H4 (cell line): Measurements from ENCODE around the gene ZNF503. TPM values are rescaled to one million over a fixed set of nuclear protein-coding genes. Genes with fewer than 3 reads are reported as not detected.
"Not testable (repeated sequence)": the region's sequence is repeated elsewhere in the genome, so short reads cannot be mapped to it uniquely, and the experiment has no call there.

Experiments used
- DNase-seq: peaks from one replicate; pipeline ENCODE4 v3.0.0-alpha.2; 2015; ENCODE audit warnings: low spot score
- total RNA-seq: library from RNA; depleted of rRNA; stranded (reverse); fragments of >200 nt; shearing (Covaris generic); gene quantifications from 2 replicates; pipeline ENCODE4 v1.2.3, GENCODE V29; 2014

Gene ZNF503
- total RNA-seq, 1 experiment from 2014 or later = 3.4 TPM

- DNase-seq = no peak
These were observed 6.3 kb downstream of the ZNF503 start for GRCh38 chr10:75395066-75395931.

GRCh38 chr10:75394221-75394620, 7.3 kb downstream of the ZNF503 start:
- DNase-seq = no peak

DNA sequence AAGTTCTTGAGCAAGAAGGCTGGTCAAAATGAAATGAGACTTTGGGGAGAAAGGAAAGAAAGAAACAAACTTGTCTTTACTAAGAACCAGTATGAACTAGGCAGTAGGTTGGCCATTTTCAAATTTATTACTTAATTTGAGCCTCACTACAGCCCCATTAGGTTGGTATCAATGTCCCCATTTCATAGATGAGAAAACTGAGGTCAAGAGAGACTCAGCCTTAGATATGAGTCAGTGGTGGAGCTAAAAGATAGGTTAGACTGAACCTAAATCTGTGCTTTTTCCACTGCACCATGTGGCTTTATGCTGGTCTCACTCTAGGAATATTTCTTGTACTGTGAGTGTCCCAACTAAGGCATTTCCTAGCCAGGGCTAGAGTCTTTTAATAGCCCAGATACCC, 8.8 kb downstream of the ZNF503 start:
- DNase-seq = no peak

GRCh38 chr10:75392271-75392670, 9.3 kb downstream of the ZNF503 start:
- DNase-seq = no peak

DNA sequence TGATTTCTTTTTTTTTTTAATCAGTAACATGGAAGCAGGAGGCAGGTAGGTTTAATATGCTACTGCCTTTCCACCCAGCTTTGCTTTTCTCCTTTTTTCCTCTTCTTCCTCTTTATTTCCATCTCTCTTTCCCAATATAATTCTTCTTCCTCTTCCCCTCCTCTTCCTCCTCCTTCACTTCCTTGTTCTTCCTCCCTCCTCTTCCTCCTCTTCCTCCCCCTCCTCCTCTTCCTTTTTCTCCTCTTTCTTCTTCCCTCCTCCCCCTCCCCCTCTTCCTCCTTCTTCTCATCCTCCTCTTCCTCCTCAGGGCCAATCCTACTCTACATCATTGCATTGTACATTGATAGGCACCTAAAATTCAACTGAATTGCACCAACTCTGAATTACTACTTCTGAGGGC, 11.4 kb downstream of the ZNF503 start:
- no peak for DNase-seq

DNA sequence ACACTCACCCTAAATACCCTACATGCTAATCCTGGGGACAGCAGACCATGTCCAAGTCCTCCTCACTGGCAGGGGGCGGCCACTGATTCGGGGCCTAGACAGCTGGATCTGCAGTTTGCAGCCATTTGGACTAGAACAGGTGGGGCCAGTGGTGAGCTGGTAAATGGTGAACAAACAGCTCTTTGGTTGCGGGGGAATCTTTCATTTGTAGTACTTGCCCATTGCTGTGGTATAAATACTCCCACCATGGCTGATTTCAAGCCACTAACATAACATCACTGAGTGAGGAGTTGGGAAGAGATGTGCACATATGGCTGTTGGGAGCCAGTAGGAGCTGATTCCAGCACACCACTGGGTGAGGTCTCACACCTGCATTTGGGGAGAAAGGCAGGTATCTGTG, 13.5 kb downstream of the ZNF503 start:
- no peak for DNase-seq

GRCh38 chr10:75386128-75386527, 15.4 kb downstream of the ZNF503 start:
- no peak for DNase-seq

- DNase-seq = no peak
These were observed 21.7 kb downstream of the ZNF503 start for GRCh38 chr10:75379817-75380216.

GRCh38 chr10:75379212-75379724, 22.3 kb downstream of the ZNF503 start:
- no peak for DNase-seq

DNA sequence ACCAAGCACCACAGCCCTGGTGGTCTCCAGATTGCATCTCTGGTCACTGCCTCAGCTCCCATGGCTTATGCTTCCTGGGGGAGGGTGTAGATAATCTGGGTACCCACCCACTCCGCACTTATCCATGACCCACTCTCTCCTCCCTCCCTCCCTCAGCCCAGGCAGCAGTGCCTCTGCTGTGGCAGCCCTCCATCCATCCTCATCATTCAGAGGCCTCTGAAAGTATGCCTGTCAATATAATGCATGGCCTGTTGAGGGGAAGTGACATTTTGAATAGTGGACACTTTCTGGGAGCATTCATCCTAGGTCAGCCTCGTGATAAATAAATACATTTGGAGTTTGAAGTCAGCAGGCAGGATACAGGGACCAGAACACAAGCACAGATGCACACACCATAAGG, 23.2 kb downstream of the ZNF503 start:
- no peak for DNase-seq

DNA sequence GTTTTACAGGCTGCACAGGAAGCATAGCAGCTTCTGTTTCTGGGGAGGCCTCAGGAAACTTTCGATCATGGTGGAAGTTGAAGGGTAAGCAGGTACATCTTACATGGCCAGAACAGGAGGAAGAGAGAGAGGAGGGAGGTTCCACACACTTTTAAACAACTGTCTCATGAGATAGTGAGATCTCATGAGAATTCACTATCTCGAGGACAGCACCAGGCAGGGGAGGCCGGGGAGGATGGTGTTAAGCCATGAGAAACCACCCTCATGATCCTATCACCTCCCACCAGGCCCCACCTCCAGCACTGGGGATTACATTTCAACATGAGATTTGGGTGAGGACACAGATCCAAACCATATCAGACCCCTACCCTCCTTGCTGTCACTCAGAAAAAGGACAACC, 23.7 kb downstream of the ZNF503 start:
- DNase-seq = no peak

DNA sequence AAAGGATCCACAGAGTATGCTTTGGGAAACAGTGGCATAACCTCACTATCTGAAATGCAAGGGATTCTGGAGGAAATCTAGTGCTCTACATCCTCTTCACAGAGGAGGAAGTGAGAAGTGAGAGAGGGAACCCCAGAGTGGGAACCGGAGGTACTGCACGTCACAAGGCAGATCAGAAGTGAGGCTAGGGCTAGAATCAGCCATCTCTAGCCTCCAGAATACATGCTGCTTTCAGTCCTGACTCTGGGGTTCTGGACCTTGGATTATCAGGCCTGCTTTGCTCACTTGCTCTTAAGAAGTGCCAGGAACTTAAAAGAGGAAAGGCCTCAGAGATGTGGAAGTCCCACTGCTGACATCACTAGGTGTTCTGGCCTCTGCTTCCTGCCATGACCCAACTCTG, 25.7 kb downstream of the ZNF503 start:
- DNase-seq = no peak

GRCh38 chr10:75371010-75371409, 30.6 kb downstream of the ZNF503 start:
- no peak for DNase-seq

- DNase-seq = not testable (repeated sequence)
These were observed 31.7 kb downstream of the ZNF503 start for GRCh38 chr10:75369838-75370237.

- DNase-seq = no peak
These were observed 33.7 kb downstream of the ZNF503 start for GRCh38 chr10:75367901-75368300.

DNA sequence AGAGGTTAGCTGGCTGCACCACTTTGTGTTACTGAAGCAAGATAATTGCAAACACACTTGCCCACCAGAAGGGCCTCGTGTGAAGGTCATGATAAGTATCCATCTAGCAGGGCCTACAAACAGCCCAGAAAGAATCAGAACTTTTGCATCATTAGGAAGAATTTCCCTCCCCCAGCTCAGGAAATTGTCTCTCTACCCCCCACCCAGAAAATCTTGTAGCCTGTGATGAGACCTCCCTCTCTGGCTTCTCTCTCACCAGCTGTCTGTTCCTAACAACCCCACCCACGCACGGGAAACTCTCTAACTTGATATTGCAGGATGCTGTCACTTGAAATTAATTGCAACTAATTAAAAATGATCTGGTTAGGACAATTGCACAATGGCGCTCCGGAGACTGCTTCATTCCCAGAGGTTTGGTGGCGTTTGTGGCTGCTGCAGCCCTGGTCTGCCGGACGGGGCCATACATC, 34.5 kb downstream of the ZNF503 start:
- DNase-seq = no peak

DNA sequence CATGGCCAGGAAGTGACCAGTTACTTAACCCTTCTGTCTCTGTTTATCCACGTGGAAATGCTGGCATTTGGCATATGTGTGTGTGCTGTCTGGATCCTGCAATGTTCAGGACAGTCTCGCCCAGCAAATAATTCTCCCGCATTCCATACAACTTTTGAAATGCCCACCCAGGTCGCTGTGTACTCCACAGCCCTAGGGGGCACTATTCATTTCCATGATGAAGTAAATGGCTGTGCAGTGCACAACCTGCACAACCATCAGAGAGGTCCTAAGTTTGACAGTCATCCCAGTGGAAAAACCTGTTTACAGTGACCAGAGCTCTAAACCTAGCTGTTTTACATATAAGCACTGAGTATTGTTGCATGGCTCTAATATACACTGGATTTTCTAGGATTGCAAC, 38.1 kb downstream of the ZNF503 start:
- DNase-seq = no peak

DNA sequence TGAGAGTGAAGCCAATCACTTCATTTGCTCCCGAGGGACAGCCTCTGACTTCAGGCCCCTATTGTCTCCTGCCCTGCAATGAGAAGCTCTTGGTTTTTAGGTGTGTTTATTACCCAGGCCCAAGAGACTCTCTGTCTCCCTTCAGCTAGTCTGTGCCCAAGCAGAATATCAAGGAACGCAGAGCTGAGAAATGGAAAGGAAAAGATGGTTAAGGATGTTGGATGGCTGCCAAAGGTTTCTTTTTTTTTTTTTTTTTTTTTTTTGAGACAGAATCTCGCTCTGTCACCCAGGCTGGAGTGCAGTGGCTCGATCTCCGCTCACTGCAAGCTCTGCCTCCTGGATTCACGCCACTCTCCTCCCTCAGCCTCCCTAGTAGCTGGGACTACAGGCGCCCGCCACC, 41.7 kb downstream of the ZNF503 start:
- DNase-seq = not testable (repeated sequence)

DNA sequence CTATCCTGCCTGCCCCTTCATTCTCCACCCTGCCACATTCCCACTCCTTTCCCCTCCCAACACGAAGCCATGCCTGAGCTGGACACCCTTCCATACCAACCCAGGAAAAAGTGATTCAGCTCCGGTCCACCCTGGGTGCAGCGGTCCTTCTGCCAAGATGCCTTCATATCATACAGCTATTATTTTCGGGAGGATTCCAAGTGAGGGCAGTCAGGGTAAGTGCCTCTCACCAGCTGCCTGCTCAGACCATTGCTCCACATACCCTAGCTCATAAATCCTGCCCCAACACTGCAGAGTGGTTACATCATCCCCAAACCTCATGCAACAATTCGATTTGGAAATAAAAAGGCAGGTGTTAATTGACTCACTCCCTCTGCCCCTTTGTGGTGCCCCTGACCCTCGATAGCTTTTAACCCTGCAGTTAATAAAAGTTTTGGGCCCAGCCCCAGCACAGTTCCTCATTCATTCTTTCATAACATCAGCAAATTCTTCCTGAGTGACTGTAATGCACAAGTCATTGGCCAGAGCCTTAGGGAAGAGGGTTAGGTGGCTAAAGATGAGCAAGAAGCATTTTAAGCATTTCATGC, 42.6 kb downstream of the ZNF503 start:
- peak; percentile 18 for DNase-seq

DNA sequence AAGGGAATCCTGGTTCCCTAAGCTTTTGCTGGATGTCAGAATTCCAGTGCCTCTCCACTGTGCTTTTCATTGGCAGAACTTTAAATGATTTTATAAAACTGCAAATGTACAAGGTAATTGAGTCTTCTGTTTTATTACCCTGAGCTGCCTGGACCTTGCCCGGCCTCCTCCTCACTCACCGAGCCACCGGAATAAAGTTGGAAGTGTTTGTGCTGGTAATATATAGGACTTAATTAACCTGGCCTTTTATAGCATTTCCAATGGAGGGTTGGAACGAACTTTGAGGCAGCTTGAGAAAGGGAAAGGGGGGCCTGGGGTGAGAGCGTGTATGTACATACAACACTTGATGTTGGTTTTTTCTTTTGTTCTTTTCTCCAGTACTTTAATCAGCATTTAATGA, 43.4 kb downstream of the ZNF503 start:
- DNase-seq = no peak

- no peak for DNase-seq
These were observed 44.1 kb downstream of the ZNF503 start for GRCh38 chr10:75357500-75357899.

DNA sequence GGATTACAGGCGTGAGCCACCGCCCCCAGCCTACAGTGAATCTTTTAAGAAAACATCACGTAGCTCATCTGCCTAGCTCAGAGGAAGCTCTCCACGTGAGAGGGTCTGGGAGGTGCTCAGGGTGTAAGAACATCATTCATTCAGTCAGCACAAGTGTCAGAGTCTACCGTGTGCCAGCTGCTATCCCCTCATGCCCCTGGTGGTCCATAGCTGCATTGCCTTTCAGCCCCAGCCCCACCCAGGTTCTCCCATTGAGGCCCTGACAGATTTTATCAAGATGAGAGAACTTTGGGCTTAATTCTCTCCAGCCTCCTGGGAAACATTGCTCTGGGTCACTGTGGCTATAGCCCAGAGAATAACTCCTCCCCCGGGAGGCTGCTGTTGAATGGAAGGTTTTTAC, 45.1 kb downstream of the ZNF503 start:
- DNase-seq = no peak

DNA sequence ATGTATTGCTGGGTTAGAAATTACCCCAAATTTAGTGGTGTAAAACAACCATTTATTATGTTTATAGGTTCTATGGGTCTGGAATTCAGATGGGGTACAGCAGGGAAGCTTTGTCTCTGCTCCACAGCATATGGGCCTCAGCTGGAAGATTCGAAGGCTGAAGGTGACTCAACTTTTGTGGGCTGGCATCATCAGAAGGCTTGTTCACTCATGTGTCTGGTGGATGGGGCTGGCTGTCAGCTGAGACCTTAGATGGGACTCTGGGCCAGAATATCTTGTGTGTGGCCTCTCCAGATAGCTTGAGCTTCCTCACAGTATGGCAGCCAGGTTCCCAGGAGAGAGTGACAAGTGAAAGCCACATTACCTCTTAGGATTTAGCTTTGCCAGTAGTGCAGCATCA, 45.9 kb downstream of the ZNF503 start:
- DNase-seq = no peak
